ENCODE measurements around the gene WWOX.
"Not testable (repeated sequence)": the region's sequence is repeated elsewhere in the genome, so short reads cannot be mapped to it uniquely, and the experiment has no call there.

Gene WWOX

GRCh38 chr16:78672779-78673556, 573.5 kb downstream of the WWOX start:
- no peak for DNase-seq

DNA sequence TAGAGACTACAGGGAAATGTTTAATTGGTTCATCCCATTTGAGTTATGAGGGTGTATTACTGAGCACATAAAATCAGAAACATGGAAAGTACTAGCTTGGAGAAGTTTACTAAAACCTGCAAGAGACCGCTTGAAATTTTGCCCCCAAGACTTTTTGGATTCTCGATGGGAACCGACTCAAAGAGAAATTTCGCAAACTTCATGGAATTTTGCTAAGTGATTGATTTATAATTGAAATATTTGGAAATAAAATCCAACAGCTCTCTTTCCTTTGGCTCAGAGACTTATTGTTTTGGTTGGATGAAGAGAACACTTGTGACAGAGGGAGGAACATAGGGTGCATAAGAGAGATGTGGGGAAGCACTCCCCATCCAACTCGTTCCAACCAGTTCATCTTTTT, 574.4 kb downstream of the WWOX start:
- DNase-seq: no peak

DNA sequence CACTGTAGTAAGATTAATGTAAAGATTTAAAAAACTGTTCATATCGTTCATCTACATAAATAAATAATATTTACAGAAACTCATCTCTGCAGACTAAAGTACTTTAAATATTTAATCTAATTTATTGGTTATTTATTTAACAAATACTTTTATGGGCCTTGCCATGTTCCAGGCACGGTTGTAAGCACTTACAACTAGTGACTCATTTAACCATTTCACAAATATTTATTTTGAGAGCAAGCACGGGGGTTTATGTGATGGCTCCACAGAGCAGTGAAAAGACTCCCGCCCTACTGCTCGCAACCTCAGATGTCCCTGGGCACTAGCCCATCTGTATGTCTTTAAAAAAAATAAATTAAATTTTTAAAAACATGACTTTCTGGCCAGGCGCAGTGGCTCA, 575.9 kb downstream of the WWOX start:
- DNase-seq: no peak

DNA sequence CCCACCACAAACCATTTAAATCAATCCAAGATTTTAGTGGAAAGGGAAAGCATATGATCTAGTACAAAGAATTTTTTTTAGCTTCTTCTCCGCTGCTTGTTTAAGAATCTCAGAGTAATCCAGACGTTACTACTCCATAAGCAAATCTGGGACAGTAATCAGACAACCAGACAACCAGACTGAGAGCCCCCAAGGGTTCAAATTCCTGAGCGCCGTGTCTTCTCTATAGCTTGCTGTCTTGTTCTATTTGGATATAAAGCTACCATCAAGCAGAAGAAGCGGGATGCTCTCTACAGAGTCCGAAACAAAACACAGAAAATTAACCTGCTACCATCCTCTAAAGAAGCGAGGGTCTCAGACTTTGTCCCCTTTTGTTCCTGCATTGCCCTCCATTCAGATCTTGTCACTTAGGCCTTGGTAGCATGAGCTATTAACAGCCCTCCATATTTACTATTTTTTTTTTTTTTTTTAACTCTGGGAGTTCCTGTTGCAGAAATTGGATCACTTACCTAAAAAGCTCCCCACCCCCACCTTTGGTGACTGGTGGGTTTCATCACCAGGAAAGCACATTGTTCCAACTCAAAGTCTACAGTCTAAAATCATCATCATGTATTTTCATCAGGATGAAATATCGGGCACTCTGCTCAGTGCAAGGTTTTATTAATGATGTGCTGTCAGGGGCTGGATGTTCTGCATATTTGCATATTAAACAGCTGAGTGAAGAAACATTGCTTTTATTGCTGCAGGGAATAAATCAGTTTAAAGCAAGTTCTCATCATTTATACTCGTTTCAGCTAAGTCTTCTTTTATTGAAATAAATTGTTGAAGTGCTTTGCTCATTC, 576.7 kb downstream of the WWOX start:
- no peak for DNase-seq

DNA sequence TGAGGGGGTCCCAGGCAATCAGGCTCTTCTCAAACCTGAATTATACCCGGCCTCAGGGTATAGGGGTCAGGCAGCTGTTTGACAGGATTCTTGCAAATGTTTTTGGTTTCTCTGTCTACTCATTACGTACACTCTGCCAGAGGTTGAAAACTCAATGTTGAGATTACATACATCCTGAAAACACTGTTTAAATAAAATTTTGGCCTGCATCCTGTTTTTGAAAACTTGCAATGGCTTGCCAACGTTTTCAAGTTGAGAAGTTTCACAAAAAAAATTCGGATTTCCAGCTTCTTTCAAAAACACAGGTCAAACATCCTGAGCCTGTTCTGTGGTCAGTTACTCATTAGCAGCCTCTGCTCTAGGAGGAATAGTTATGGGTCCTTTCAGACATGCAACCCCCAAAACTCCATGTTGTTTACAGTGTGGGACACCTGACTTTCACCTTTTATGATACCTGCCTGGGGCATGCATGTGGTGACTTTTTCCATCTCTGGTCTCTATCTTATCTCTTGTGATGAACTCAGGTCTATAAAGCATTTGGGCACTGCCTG, 577.8 kb downstream of the WWOX start:
- no peak for DNase-seq

- DNase-seq: no peak
Observed at GRCh38 chr16:78679546-78679945, 580.1 kb downstream of the WWOX start.

DNA sequence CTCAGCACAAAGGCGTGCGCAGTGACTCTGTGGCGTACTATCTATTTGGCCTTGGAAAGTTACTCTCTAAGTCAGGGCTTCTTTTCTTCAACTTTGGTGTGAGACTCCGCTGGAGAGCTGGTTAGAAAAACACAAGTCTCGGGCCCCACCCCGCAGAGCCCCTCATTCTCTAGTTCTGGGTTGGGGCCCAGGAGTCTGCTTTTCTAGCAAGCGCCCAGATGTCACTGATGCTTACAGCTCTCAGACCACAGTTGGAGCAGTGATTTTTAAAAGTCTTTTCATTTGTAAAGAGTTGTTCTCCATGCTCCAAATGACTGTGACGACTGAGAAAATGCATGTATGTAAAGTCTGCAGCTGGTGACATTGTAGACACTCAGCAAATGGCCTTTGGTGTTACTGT, 582.3 kb downstream of the WWOX start:
- no peak for DNase-seq

GRCh38 chr16:78684030-78684611, 584.7 kb downstream of the WWOX start:
- DNase-seq: no peak

DNA sequence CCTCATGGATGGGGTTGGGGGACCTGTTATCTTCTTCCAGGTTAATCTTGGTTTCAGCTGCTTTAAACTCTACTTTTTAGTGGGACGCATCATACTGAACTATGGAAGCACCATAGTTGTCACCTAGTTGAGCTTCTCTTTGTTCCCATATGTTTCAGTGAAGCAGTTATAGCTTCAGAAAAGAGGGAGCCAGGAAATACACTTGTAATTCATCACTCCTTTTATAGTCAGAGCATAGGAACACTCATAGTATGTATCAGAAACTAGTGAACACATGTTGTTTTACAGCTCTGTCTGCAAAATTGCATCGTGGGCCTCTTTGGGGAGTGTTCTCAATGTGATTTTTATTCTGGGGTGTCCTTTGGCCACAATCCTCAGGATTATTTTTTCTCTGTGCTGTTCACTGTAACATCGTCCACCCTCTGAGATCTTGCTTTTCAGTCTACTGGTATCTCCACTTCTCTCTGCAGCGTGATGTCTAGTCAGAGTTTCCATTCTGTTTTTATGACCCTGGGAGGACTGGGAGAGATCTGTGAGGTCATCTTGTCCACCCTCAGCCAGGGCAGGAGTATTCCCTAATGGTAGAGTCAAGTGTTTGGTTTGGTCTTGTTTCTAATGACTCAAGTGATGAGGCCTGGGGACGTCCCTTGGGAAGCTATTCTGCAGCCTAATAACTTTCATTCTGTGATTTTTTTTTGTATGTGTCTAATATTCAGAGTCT, 585.4 kb downstream of the WWOX start:
- DNase-seq: no peak

DNA sequence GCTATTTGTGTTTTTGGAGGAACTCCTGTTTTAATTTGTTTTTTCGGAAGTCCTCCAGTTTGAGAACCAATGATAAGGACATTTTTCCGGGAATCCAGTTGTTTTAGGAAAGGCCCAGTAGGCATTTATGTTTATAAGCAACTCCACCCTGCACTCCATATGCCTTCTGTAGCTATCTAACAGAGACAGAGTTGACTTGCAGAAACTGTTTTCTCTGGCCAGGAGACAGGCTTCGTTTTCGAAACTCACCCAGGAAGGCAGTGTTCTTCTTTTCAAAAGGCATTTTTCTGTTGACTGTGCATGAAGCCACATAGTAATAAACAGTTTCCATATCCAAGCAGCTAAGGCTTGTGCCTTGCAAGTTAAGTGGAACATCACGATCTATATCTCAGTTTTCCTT, 587.1 kb downstream of the WWOX start:
- no peak for DNase-seq

DNA sequence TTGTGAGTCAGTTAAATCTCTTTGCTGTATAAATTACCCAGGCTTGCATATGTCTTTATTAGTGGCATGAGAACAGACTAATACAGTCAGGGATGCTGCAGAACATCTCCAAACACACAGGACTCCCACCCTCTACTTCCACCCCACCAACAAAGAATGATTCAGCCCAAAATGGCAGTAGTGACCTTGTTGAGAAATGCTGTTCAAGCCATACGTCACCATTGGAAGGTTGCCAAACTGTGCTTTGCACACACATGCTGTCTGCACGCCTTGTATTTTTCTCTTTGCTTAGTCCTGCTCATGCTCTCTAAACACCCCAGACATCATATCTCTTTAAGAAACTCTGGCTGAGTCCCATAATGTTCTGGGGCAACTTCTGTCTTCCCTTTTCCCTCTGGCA, 589.6 kb downstream of the WWOX start:
- DNase-seq: no peak

- no peak for DNase-seq
Observed at GRCh38 chr16:78689536-78689935, 590.1 kb downstream of the WWOX start.

GRCh38 chr16:78690510-78690909, 591.1 kb downstream of the WWOX start:
- no peak for DNase-seq

DNA sequence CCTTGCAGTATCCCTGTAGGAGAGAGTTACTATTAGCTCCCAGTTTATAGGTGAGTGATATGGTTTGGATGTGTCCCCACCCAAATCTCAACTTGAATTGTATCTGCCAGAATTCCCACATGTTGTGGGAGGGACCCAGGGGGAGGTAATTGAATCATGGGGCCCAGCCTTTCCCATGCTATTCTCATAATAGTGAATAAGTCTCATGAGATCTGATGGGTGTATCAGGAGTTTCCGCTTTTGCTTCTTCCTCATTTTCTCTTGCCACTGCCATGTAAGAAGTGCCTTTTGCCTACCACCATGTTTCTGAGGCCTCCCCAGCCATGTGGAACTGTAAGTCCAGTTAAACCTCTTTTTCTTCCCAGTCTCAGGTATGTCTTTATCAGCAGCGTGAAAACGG, 592.3 kb downstream of the WWOX start:
- DNase-seq: not testable (repeated sequence)

DNA sequence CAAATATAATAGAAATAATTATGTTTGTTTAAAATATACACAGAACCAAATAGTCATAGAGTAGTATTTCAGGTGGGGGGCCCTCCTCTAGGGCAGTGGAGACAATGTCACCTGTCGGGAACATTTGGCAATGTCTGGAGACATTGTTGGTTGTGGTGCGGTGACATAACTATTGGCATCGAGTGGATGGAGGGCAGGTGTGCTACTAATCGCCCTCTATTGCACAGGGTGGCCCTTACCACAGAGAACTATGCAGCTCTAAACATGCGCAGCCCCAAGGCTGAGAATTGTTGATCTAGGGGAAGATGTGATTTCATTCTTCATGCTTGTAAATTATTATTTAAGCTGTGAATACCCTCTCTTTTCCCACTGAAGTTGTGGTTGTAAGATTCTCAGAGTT, 594.0 kb downstream of the WWOX start:
- no peak for DNase-seq

GRCh38 chr16:78694414-78694813, 595.0 kb downstream of the WWOX start:
- DNase-seq: no peak

DNA sequence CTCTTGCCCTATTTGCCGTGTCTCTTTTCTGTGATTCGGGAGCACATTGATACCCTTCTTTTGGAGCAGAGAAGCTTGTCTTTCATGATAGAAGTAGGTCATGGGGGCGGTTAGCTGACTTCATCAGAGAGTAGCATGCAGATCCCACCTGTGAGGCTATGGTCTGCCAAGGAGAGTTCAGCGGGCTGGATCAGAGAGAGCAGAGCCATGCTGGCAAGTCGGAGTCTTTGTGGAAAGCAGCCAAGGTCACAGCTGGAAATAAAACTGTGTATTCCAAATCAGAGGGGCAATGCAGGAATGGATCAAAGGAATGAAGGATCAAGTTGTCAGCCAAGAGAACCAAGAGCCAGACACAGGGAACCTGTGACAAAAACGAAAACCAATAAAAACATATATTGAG, 595.9 kb downstream of the WWOX start:
- no peak for DNase-seq

DNA sequence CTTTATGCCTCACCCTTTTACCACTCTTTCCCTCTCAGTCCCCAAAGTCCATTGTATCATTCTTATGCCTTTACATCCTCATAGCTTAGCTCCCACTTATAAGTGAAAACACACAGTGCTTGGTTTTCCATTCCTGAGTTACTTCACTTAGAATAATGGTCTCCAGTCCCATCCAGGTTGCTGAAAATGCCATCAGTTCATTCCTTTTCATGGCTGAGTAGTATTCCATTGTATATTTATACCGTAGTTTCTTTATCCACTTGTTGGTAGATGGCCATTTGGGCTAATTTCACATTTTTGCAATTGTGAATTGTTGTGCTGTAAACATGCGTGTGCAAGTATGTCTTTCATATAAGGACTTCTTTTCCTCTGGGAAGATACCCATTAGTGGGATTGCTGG, 597.3 kb downstream of the WWOX start:
- no peak for DNase-seq

- no peak for DNase-seq
Observed at GRCh38 chr16:78697426-78697825, 598.0 kb downstream of the WWOX start.

DNA sequence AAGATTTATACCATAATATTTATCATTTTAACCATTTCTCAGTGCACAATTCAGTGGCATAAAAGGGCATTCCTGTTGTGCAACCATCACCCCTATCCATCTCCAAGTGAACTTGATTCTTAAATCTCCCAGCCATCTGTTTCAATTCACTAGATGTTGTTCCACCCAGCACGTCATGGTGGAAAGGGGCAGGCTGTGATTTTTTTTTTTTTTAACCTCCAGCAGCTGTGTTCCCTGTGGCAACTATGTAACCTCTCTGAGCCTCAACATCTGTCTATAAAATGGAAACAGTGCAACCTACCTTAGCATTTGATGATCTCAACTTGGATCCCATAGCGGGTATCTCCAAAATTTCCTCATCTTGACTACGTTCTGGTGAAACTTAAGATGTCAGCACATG, 604.5 kb downstream of the WWOX start:
- DNase-seq: no peak

- no peak for DNase-seq
Observed at GRCh38 chr16:78704416-78704815, 605.0 kb downstream of the WWOX start.

DNA sequence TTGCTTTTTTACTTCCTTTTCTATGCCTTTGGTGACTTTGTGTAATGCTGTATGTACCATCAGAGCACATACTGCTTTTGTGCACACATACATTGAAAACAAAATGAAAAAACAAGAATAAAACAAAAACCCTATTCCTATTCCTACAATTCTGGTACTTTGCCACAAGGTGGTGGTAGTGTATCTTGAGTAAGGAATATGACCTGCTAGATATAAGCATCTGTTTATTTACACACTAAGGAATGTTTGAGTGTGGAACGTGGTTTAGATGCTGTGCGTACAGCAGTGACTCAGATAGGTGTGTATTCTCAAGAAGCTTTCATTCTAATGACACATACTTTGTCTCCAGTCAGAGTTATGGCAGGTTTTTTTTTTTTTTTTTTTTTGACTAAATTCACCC, 606.2 kb downstream of the WWOX start:
- no peak for DNase-seq

- no peak for DNase-seq
Observed at GRCh38 chr16:78706637-78707036, 607.2 kb downstream of the WWOX start.

Measured in NK-92 treated with Interleukin-12 subunit alpha and Interleukin-12 subunit beta, amount 100 ng/mL, for 24 hours (cell line).